Thyroid gland (tissue), 4 donors: ENCODE measurements around the gene DIS3L2.

ENCODE experiments used
- POLR2A ChIP-seq, 2 donors: fragments of 450-650 bp; IDR thresholded peaks; one replicate each; pipeline ENCODE4 v1.6.1; 2017; ENCODE audit warnings: antibody characterized with exemption in 2 of 2, mild to moderate bottlenecking in 2 of 2, moderate library complexity in 1 of 2
- TF ChIP-seq, protein P1 (sequence below), 6 experiments: fragments of 200-600 bp in 3 of 6; fragments of 450-650 bp in 3 of 6; sonication (generic) in 3 of 6; IDR thresholded peaks; one replicate each; pipeline ENCODE4 v1.5.1; 2016 to 2019; ENCODE audit warnings: antibody characterized with exemption in 6 of 6, mild to moderate bottlenecking in 2 of 6, inconsistent platforms in 1 of 6, moderate library complexity in 1 of 6

DNA sequence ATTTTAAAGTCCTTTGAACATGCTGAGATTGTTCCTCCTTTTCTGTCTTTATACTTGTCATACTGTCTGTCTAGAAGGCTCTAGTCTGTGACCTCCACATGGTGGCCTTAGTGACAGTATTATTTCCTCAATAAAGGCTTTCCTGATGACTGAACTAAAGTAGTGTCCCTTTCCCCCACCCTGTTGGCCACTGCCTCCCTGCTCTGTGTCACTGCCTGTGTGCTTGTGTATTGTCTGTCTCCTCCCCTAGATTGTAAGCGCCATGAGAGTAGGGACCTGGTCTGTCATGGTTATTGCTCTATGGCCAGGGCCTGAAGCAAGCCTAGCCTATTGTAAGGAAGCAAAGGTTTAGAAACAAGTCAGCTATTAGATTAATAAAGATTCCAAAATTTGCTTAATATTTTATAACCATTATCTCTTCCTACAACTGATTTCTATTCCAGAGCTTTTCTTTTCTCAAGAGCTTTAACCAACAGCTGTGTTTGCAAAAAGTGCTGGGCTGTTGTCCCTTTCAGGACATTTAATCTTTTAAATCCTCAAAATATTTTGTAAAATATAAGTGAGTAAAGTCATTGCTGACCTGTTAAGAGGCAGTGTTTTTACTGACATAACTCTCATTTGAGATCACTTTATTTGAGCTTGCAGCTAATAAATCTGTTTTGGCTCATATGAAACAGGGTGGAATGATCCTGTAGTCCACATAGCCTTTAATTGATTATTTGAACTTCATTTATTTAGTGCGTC lies 35.5 kb downstream of the DIS3L2 start:
- TF ChIP-seq, protein P1, sequence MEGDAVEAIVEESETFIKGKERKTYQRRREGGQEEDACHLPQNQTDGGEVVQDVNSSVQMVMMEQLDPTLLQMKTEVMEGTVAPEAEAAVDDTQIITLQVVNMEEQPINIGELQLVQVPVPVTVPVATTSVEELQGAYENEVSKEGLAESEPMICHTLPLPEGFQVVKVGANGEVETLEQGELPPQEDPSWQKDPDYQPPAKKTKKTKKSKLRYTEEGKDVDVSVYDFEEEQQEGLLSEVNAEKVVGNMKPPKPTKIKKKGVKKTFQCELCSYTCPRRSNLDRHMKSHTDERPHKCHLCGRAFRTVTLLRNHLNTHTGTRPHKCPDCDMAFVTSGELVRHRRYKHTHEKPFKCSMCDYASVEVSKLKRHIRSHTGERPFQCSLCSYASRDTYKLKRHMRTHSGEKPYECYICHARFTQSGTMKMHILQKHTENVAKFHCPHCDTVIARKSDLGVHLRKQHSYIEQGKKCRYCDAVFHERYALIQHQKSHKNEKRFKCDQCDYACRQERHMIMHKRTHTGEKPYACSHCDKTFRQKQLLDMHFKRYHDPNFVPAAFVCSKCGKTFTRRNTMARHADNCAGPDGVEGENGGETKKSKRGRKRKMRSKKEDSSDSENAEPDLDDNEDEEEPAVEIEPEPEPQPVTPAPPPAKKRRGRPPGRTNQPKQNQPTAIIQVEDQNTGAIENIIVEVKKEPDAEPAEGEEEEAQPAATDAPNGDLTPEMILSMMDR (IDR thresholded peaks at IDR 0.05) = no peak
- no peak for TF ChIP-seq POLR2A (IDR thresholded peaks at IDR 0.05)
